Measurements from ENCODE around the gene PLXNB2. TPM values are rescaled to one million over a fixed set of nuclear protein-coding genes. Genes with fewer than 3 reads are reported as not detected.

Gene PLXNB2
- total RNA-seq, 1 experiment from 2014 or later: 227 TPM

DNA sequence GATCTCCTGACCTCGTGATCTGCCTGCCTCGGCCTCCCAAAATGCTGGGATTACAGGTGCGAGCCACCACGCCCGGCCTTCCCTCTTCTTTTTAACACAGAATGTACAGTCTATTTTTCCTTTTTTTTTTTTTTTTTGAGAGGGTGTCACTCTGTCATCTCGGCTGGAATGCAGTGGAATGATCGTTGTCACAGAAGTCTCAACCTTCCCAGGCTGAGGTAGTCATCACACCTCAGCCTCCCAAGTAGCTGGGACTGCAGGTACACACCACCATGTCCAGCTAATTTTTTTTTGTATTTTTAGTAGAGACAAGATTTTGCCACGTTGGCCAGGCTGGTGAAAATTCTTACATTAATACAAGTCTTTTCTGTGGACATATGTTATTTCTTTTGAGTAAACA is 48.7 kb upstream of the PLXNB2 start:
- in situ Hi-C loops (cut with HindIII; ENCODE audit: low pct_unique_long_range_greater_than_20kb, low sequenced_read_pairs): no loop called here
- Histone ChIP-seq H3K36me3 (ENCODE audit: control insufficient read depth, insufficient read depth, low read length) (no peaks in the 10 kb centered on the region), H3K27ac (ENCODE audit: low read length) (no peak overlapping the region), H3K27me3 (ENCODE audit: control insufficient read depth, insufficient read depth, low read length) (no peaks in the 10 kb centered on the region), H3K9me3 (ENCODE audit: control insufficient read depth, insufficient read depth, low read depth, low read length) (no peaks in the 10 kb centered on the region), H3K4me1 (ENCODE audit: control insufficient read depth, insufficient read depth, low read length) (no peaks in the 10 kb centered on the region), H3K4me3 (ENCODE audit: low read depth in 2 of 2, low read length in 2 of 2) (no peak overlapping the region)
- ChIA-PET CTCF (no interaction called here), POLR2A (no interaction called here)
- intact Hi-C loops (cut with micrococcal nuclease; ENCODE audit: unreplicated experiment): no loop called here
- no TSS peak for BruUV-seq (replicated peaks)
- DNase-seq (ENCODE audit: low read depth, low spot score) (no peak), ATAC-seq (no peak)
- TF ChIP-seq TCF7L2 (IDR thresholded peaks at IDR 0.05; ENCODE audit: low read depth, low read length) (no peak), POLR2AphosphoS5 (IDR thresholded peaks at IDR 0.05; ENCODE audit: low read depth, low read length) (no peak), REST (IDR thresholded peaks at IDR 0.05; ENCODE audit: insufficient read depth in 1 of 2, low read depth in 2 of 2, low read length in 1 of 2) (no peak), SIN3A (IDR thresholded peaks at IDR 0.05; ENCODE audit: borderline replicate concordance, insufficient read depth, low read depth, low read length) (no peak)
- TF ChIP-seq, protein P1, sequence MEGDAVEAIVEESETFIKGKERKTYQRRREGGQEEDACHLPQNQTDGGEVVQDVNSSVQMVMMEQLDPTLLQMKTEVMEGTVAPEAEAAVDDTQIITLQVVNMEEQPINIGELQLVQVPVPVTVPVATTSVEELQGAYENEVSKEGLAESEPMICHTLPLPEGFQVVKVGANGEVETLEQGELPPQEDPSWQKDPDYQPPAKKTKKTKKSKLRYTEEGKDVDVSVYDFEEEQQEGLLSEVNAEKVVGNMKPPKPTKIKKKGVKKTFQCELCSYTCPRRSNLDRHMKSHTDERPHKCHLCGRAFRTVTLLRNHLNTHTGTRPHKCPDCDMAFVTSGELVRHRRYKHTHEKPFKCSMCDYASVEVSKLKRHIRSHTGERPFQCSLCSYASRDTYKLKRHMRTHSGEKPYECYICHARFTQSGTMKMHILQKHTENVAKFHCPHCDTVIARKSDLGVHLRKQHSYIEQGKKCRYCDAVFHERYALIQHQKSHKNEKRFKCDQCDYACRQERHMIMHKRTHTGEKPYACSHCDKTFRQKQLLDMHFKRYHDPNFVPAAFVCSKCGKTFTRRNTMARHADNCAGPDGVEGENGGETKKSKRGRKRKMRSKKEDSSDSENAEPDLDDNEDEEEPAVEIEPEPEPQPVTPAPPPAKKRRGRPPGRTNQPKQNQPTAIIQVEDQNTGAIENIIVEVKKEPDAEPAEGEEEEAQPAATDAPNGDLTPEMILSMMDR (IDR thresholded peaks at IDR 0.05): no peak

GRCh38 chr22:50348058-50348457 is 40.6 kb upstream of the PLXNB2 start:
- no peak overlapping the region for H3K4me3 ChIP-seq (ENCODE audit: low read depth in 2 of 2, low read length in 2 of 2)
- BruUV-seq (replicated peaks): no TSS peak
- no peaks in the 10 kb centered on the region for H3K9me3 ChIP-seq (ENCODE audit: control insufficient read depth, insufficient read depth, low read depth, low read length)
- no peaks in the 10 kb centered on the region for H3K4me1 ChIP-seq (ENCODE audit: control insufficient read depth, insufficient read depth, low read length)
- intact Hi-C loops (cut with micrococcal nuclease; ENCODE audit: unreplicated experiment) (no loop called here), in situ Hi-C loops (cut with HindIII; ENCODE audit: low pct_unique_long_range_greater_than_20kb, low sequenced_read_pairs) (no loop called here)
- TF ChIP-seq POLR2AphosphoS5 (IDR thresholded peaks at IDR 0.05; ENCODE audit: low read depth, low read length) (no peak), REST (IDR thresholded peaks at IDR 0.05; ENCODE audit: insufficient read depth in 1 of 2, low read depth in 2 of 2, low read length in 1 of 2) (no peak), SIN3A (IDR thresholded peaks at IDR 0.05; ENCODE audit: borderline replicate concordance, insufficient read depth, low read depth, low read length) (no peak), TCF7L2 (IDR thresholded peaks at IDR 0.05; ENCODE audit: low read depth, low read length) (no peak)
- TF ChIP-seq, protein P1 (IDR thresholded peaks at IDR 0.05): no peak
- no peak for DNase-seq (ENCODE audit: low read depth, low spot score)
- H3K36me3 ChIP-seq (ENCODE audit: control insufficient read depth, insufficient read depth, low read length): no peaks in the 10 kb centered on the region; the same call in 1 of the 2 replicates
- H3K27ac ChIP-seq (ENCODE audit: low read length): no peak overlapping the region
- ATAC-seq: no peak
- POLR2A ChIA-PET: no interaction called here
- no peaks in the 10 kb centered on the region for H3K27me3 ChIP-seq (ENCODE audit: control insufficient read depth, insufficient read depth, low read length)
- CTCF ChIA-PET: no interaction called here

Data from Panc1 (cell line).